CD14-positive monocyte (primary cell): Measurements from ENCODE around the gene SRSF7. TPM values are rescaled to one million over a fixed set of nuclear protein-coding genes. Genes with fewer than 3 reads are reported as not detected.

Experiments used
- DNase-seq, 3 donors: peaks; one replicate each; pipeline ENCODE4 v3.0.0-alpha.2; 2011 to 2022
- H2AFZ ChIP-seq: 2 replicates; pipeline ENCODE4 v1.6.0; 2012; ENCODE audit warnings: mild to moderate bottlenecking, low read depth, low read length, inconsistent platforms; ENCODE audit not compliant: insufficient read depth, poor library complexity, severe bottlenecking
- H3K27ac ChIP-seq, 2 donors: 1 replicate in 1 of 2; 2 replicates in 1 of 2; pipeline ENCODE4 v1.5.1; 2012 to 2013; ENCODE audit warnings: low read length in 2 of 2, control low read depth in 1 of 2, inconsistent platforms in 1 of 2, low read depth in 1 of 2, mild to moderate bottlenecking in 1 of 2
- H3K27me3 ChIP-seq, 2 donors: one replicate each; pipeline versions ENCODE4 v1.6.0 to v1.6.1; 2011 to 2013; ENCODE audit warnings: low read length in 2 of 2; ENCODE audit not compliant: control insufficient read depth in 2 of 2, insufficient read depth in 2 of 2
- H3K36me3 ChIP-seq, 2 donors: replicated peaks in 1 of 2; 1 replicate in 1 of 2; 2 replicates in 1 of 2; pipeline versions ENCODE4 v1.5.1 to v1.6.1; 2012 to 2013; ENCODE audit warnings: low read length in 2 of 2, control low read depth in 1 of 2, inconsistent platforms in 1 of 2, mild to moderate bottlenecking in 1 of 2; ENCODE audit not compliant: insufficient read depth in 2 of 2, control insufficient read depth in 1 of 2
- H3K4me1 ChIP-seq, 2 donors: 1 replicate in 1 of 2; 2 replicates in 1 of 2; pipeline versions ENCODE4 v1.5.1 to v1.6.1; 2012 to 2013; ENCODE audit warnings: low read length in 2 of 2, control low read depth in 1 of 2, inconsistent platforms in 1 of 2, mild to moderate bottlenecking in 1 of 2, moderate library complexity in 1 of 2; ENCODE audit not compliant: insufficient read depth in 2 of 2, control insufficient read depth in 1 of 2
- H3K4me2 ChIP-seq: replicated peaks from 2 replicates; pipeline ENCODE3; 2012; ENCODE audit warnings: low read length, moderate library complexity, mild to moderate bottlenecking; ENCODE audit not compliant: poor library complexity, severe bottlenecking; ENCODE audit errors: extremely low read depth
- H3K4me3 ChIP-seq, 3 experiments: fragments of 200-600 bp in 1 of 3; sonication (generic) in 1 of 3; replicated peaks in 1 of 3; 1 replicate in 2 of 3; 2 replicates in 1 of 3; pipeline ENCODE4 v1.5.1; 2011 to 2013; ENCODE audit warnings: low read length in 3 of 3, mild to moderate bottlenecking in 3 of 3, control low read depth in 2 of 3, low read depth in 2 of 3, inconsistent platforms in 1 of 3, moderate library complexity in 1 of 3
- H3K79me2 ChIP-seq: 2 replicates; pipeline ENCODE4 v1.6.0; 2012; ENCODE audit warnings: mild to moderate bottlenecking, control low read depth, inconsistent platforms, low read length, moderate library complexity; ENCODE audit not compliant: insufficient read depth
- H3K9ac ChIP-seq: 2 replicates; pipeline ENCODE4 v1.6.0; 2017; ENCODE audit warnings: low read length, mild to moderate bottlenecking; ENCODE audit not compliant: insufficient read depth, poor library complexity, severe bottlenecking
- H3K9me3 ChIP-seq, 2 donors: replicated peaks in 1 of 2; 1 replicate in 1 of 2; 2 replicates in 1 of 2; pipeline versions ENCODE4 v1.5.1 to v1.6.1; 2012 to 2013; ENCODE audit warnings: low read length in 2 of 2, control low read depth in 1 of 2; ENCODE audit not compliant: control insufficient read depth in 1 of 2, insufficient read depth in 1 of 2
- H4K20me1 ChIP-seq: 2 replicates; pipeline ENCODE4 v1.6.0; 2012; ENCODE audit warnings: mild to moderate bottlenecking, low read length, control low read depth, moderate library complexity; ENCODE audit not compliant: insufficient read depth
- H3K27ac Mint-ChIP-seq, 7 donors: one replicate each; pipeline ENCODE4 v1.8.0; 2020; ENCODE audit warnings: mild to moderate bottlenecking in 7 of 7, mixed read lengths in 7 of 7, moderate library complexity in 6 of 7, inconsistent platforms in 2 of 7
- H3K27me3 Mint-ChIP-seq, 3 donors: one replicate each; pipeline ENCODE4 v1.8.0; 2021 to 2022; ENCODE audit warnings: low read depth in 3 of 3, mild to moderate bottlenecking in 3 of 3, mixed read lengths in 3 of 3, moderate library complexity in 3 of 3, inconsistent platforms in 1 of 3
- H3K36me3 Mint-ChIP-seq, 2 donors: one replicate each; pipeline ENCODE4 v1.8.0; 2020; ENCODE audit warnings: mixed read lengths in 2 of 2, inconsistent platforms in 1 of 2, mild to moderate bottlenecking in 1 of 2
- H3K4me1 Mint-ChIP-seq: one replicate; pipeline ENCODE4 v1.8.0; 2020; ENCODE audit warnings: mild to moderate bottlenecking, mixed read lengths
- H3K4me3 Mint-ChIP-seq, 2 donors: one replicate each; pipeline ENCODE4 v1.8.0; 2020; ENCODE audit warnings: mild to moderate bottlenecking in 2 of 2, mixed read lengths in 2 of 2, moderate library complexity in 1 of 2
- H3K9me3 Mint-ChIP-seq, 7 donors: one replicate each; pipeline ENCODE4 v1.8.0; 2020 to 2022; ENCODE audit warnings: mixed read lengths in 7 of 7, mild to moderate bottlenecking in 6 of 7, moderate library complexity in 6 of 7, inconsistent platforms in 2 of 7
- WGBS: methylation state at CpG from one replicate; pipeline ENCODE4 v1.1.5; 2013; ENCODE audit warnings: missing lambda C conversion rate; ENCODE audit not compliant: insufficient coverage; 5-methylcytosine and 5-hydroxymethylcytosine counted together
- intact Hi-C, 2 donors: fragments of 100-400 bp; cut with micrococcal nuclease; formaldehyde crosslinking; loops; one replicate each; pipeline versions ENCODE4 v1.15.0 to v1.15.1; 2023
- polyA plus RNA-seq, 3 donors: library from polyadenylated mRNA; depleted of rRNA in 1 of 3; unstranded in 2 of 3; stranded (reverse) in 1 of 3; fragments of 300-500 nt in 2 of 3; fragments of >200 nt in 1 of 3; fragmentation: Illumina TruSeq in 2 of 3; gene quantifications; 1 replicate in 2 of 3; 2 replicates in 1 of 3; pipeline ENCODE4 v1.2.3, GENCODE V29; 2012 to 2021
- TF ChIP-seq, protein P1 (sequence below): fragments of 200-600 bp; IDR thresholded peaks from one replicate; pipeline ENCODE4 v1.8.0; 2022; ENCODE audit warnings: antibody characterized with exemption, mild to moderate bottlenecking

SRSF7 gene
- polyA plus RNA-seq, 3 donors = 226 to 299 (median 246) TPM

DNA sequence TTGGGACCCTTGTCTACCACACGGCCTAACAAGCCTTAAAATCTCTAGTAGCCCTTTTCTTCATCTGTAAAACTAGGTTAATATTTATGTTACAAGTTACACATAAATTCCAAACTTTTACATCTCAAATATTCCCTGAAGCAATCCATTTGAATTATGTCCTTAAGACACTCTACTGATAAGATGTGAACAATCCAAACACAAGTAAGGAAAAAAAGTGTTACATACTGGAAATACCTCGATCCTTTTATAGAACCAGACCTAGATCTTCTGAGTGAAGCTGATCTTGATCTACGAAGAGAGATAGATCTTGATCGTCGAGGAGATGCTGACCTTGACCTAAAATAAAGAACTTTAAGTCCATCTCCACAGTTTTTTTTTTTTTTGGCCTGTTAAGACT, 3.3 kb downstream of the SRSF7 start:
- peaks cover 32 to 46% of the 10 kb centered on the region in 2 donors for H3K4me1 ChIP-seq
- TF ChIP-seq, protein P1, sequence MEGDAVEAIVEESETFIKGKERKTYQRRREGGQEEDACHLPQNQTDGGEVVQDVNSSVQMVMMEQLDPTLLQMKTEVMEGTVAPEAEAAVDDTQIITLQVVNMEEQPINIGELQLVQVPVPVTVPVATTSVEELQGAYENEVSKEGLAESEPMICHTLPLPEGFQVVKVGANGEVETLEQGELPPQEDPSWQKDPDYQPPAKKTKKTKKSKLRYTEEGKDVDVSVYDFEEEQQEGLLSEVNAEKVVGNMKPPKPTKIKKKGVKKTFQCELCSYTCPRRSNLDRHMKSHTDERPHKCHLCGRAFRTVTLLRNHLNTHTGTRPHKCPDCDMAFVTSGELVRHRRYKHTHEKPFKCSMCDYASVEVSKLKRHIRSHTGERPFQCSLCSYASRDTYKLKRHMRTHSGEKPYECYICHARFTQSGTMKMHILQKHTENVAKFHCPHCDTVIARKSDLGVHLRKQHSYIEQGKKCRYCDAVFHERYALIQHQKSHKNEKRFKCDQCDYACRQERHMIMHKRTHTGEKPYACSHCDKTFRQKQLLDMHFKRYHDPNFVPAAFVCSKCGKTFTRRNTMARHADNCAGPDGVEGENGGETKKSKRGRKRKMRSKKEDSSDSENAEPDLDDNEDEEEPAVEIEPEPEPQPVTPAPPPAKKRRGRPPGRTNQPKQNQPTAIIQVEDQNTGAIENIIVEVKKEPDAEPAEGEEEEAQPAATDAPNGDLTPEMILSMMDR = no peak
- peaks cover 63 to 69% of the 10 kb centered on the region in 2 donors for H3K36me3 ChIP-seq
- H3K27ac Mint-ChIP-seq = peak overlapping the region in 5 of 7 donors; percentile 39 to 68 (median 53)
- no peaks in the 10 kb centered on the region for H3K27me3 ChIP-seq
- no peaks in the 10 kb centered on the region for H3K9me3 ChIP-seq
- H3K27me3 Mint-ChIP-seq = peaks cover 0 to 3% (median 0%) of the 10 kb centered on the region in 3 donors
- H2AFZ ChIP-seq = no peak overlapping the region
- peaks cover 0 to 3% (median 0%) of the 10 kb centered on the region in 7 donors for H3K9me3 Mint-ChIP-seq
- no peak overlapping the region for H3K4me2 ChIP-seq
- intact Hi-C loops = loop anchor here in 1 of 2 donors (10.0 kb wide), 1 partner anchor 433 kb away; no protein-coding TSS in a partner anchor
- no peak overlapping the region for H3K4me3 Mint-ChIP-seq
- 100% methylated on average over 3 of the region's 5 CpGs for WGBS
- peaks cover 83% of the 10 kb centered on the region for H3K79me2 ChIP-seq
- no peak for DNase-seq
- peaks cover 83% of the 10 kb centered on the region for H4K20me1 ChIP-seq
- H3K4me3 ChIP-seq = no peak overlapping the region
- peaks cover 42% of the 10 kb centered on the region for H3K4me1 Mint-ChIP-seq
- H3K9ac ChIP-seq = no peak overlapping the region
- H3K27ac ChIP-seq = peak overlapping the region in 1 of 2 donors; percentile 1
- H3K36me3 Mint-ChIP-seq = peaks cover 62 to 70% of the 10 kb centered on the region in 2 donors

GRCh38 chr2:38747007-38747424, 4.1 kb downstream of the SRSF7 start:
- Mint-ChIP-seq H3K27me3 (peaks cover 0 to 3% (median 0%) of the 10 kb centered on the region in 3 donors), H3K27ac (peak overlapping the region in 2 of 7 donors; percentile 7 to 61), H3K4me3 (no peak overlapping the region), H3K9me3 (peaks cover 0 to 3% (median 0%) of the 10 kb centered on the region in 7 donors), H3K36me3 (peaks cover 66 to 77% of the 10 kb centered on the region in 2 donors), H3K4me1 (peaks cover 40% of the 10 kb centered on the region)
- Histone ChIP-seq H3K9ac (no peak overlapping the region), H3K79me2 (peaks cover 86% of the 10 kb centered on the region), H2AFZ (no peak overlapping the region), H3K27ac (peak overlapping the region in 1 of 2 donors; percentile 1), H3K9me3 (no peaks in the 10 kb centered on the region), H3K4me1 (peaks cover 31 to 44% of the 10 kb centered on the region in 2 donors), H3K4me2 (no peak overlapping the region), H4K20me1 (peaks cover 91% of the 10 kb centered on the region), H3K27me3 (no peaks in the 10 kb centered on the region), H3K4me3 (no peak overlapping the region), H3K36me3 (peaks cover 70 to 78% of the 10 kb centered on the region in 2 donors)
- 92% methylated on average over 2 of the region's 4 CpGs for WGBS
- DNase-seq = no peak
- TF ChIP-seq, protein P1 = no peak
- intact Hi-C loops = loop anchor here in 1 of 2 donors (10.0 kb wide), 1 partner anchor 432 kb away; no protein-coding TSS in a partner anchor
